ENCODE results near the gene LYPD6B. TPM values are rescaled to one million over a fixed set of nuclear protein-coding genes. Genes with fewer than 3 reads are reported as not detected.

The LYPD6B gene
- total RNA-seq, 1 donor from 2014 or later, result not detected

DNA sequence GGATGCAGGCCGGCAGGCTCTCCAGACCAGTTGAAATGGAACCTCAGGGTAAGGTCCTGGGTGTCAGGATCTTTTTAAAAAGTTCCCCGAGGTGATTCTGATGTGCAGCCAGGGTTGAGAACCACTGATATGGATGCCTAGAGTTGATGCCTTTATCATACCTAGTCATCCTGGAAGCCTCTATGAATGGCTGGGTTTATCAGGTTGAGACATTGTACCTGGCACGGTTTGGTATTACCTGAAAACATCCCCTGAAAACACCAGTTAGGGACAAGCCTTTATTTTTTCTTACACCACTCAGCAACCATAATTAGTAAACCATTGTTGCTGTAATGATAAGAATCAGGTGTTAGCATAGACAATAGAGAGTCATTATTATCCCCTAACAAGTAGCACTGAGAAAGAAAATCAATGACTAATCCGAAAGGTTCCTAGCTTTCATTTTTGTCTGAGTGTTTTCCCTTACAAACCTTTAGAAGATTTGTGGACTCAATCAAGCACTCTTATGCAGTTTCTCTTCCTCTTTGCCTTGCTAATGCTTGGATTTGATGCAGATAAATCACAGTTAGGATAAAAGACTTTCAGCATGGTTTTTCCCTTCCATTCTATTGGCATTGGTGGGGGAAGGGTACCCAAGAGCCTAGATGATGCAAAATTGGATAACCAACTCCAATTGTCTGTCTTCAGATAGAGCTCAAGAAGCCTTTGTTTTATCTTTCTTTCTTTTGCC is 175.4 kb downstream of the LYPD6B start:
- Histone ChIP-seq H3K9me3 (replicated peaks) (no peaks in the 10 kb centered on the region), H3K36me3 (no peaks in the 10 kb centered on the region), H3K27me3 (ENCODE audit: low read depth) (no peaks in the 10 kb centered on the region), H3K4me1 (no peaks in the 10 kb centered on the region), H3K27ac (replicated peaks) (no peak overlapping the region), H3K4me3 (no peak overlapping the region)
- intact Hi-C loops (cut with micrococcal nuclease), result no loop called here
- TF ChIP-seq, protein P1, sequence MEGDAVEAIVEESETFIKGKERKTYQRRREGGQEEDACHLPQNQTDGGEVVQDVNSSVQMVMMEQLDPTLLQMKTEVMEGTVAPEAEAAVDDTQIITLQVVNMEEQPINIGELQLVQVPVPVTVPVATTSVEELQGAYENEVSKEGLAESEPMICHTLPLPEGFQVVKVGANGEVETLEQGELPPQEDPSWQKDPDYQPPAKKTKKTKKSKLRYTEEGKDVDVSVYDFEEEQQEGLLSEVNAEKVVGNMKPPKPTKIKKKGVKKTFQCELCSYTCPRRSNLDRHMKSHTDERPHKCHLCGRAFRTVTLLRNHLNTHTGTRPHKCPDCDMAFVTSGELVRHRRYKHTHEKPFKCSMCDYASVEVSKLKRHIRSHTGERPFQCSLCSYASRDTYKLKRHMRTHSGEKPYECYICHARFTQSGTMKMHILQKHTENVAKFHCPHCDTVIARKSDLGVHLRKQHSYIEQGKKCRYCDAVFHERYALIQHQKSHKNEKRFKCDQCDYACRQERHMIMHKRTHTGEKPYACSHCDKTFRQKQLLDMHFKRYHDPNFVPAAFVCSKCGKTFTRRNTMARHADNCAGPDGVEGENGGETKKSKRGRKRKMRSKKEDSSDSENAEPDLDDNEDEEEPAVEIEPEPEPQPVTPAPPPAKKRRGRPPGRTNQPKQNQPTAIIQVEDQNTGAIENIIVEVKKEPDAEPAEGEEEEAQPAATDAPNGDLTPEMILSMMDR (IDR thresholded peaks at IDR 0.05; ENCODE audit: borderline replicate concordance), result no peak
- DNase-seq, result no peak

DNA sequence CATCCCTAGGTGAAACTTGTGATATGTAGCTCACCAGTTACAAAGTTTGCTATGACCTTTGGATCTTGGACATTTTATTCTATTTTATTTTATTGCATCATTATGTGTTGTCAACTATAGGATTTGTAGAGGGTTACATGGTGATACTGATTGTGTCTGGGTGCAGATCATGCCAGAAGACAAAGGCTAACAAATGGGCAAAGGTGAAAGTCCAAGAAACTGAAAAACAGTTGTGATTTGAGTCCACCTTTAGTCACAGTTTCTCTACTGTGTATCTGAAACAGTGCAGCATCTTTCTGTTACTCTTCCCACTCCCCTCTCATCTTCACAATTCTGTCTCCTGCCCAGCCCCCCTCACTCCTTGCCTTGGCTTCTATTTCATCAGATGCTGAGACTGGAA is 180.0 kb downstream of the LYPD6B start:
- DNase-seq, result no peak
- Histone ChIP-seq H3K4me3 (no peak overlapping the region), H3K27me3 (ENCODE audit: low read depth) (no peaks in the 10 kb centered on the region), H3K4me1 (no peaks in the 10 kb centered on the region), H3K27ac (replicated peaks) (no peak overlapping the region), H3K36me3 (no peaks in the 10 kb centered on the region), H3K9me3 (replicated peaks) (no peaks in the 10 kb centered on the region)
- intact Hi-C loops (cut with micrococcal nuclease), result no loop called here
- TF ChIP-seq, protein P1 (IDR thresholded peaks at IDR 0.05; ENCODE audit: borderline replicate concordance), result no peak

DNA sequence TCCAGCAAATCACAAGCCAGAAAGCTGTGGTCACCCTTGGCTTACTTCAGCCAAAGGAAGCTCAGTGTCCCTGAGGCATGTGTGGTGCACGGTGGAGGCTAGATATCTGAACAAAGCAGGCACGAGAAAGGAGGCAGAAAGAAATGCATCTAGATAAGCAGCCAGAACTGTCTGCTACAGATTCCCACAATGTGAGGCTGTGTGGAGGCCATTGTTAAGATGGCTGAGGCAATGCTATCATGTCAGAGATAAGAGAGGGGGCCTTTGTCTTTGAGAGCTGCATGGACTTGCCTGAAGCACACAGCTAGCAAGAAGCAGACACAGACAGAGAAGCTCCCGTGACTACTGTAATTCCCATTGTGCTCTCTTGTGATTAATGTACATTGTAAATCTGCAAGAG is 181.4 kb downstream of the LYPD6B start:
- TF ChIP-seq, protein P1 (IDR thresholded peaks at IDR 0.05; ENCODE audit: borderline replicate concordance), result no peak
- Histone ChIP-seq H3K4me3 (no peak overlapping the region), H3K36me3 (no peaks in the 10 kb centered on the region), H3K4me1 (no peaks in the 10 kb centered on the region), H3K27me3 (ENCODE audit: low read depth) (no peaks in the 10 kb centered on the region), H3K27ac (replicated peaks) (no peak overlapping the region), H3K9me3 (replicated peaks) (no peaks in the 10 kb centered on the region)
- intact Hi-C loops (cut with micrococcal nuclease), result no loop called here
- DNase-seq, result no peak

DNA sequence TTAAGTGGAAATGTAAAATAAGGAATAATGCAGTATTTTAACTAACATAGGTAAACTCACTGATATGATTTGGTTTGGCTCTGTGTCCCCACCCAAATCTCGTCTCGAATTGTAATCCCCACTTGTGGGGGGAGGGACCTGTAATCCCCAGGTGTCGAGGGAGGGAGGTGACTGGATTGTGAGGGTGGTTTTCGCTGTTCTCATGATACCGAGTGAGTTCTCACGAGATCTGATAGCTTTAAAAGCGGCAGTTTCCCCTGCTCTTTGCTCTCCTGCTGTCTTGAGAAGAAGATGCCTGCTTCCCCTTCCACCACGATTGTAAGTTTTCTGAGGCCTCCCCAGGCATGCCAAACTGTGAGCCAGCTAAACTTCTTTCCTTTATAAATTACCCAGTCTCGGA is 182.5 kb downstream of the LYPD6B start:
- no peak overlapping the region for H3K27ac ChIP-seq (replicated peaks)
- DNase-seq, result no peak
- TF ChIP-seq, protein P1 (IDR thresholded peaks at IDR 0.05; ENCODE audit: borderline replicate concordance), result no peak

DNA sequence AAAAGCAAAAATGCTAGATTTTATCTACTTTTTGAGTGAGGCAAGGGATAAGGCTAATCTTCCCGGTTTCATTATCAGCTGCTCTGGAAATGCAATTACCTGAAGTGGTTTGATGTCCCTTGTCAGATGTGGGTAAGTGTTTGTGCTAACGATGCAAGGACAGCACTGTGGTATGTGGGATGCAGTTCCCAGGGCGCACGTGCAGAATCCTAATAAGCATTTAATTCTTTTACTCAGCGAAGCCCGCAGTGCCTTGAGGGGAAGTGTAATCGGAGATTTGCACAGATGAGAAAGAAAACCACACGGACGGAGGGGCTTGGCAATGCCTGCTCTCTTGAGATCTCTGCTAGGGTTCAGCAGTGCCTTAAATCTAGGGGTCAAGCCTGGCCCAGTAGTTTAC is 183.4 kb downstream of the LYPD6B start:
- peaks cover 3% of the 10 kb centered on the region for H3K4me1 ChIP-seq
- no peaks in the 10 kb centered on the region for H3K9me3 ChIP-seq (replicated peaks)
- intact Hi-C loops (cut with micrococcal nuclease), result no loop called here
- no peaks in the 10 kb centered on the region for H3K27me3 ChIP-seq (ENCODE audit: low read depth)
- H3K27ac ChIP-seq (replicated peaks), result no peak overlapping the region
- DNase-seq, result no peak
- H3K36me3 ChIP-seq, result no peaks in the 10 kb centered on the region
- TF ChIP-seq, protein P1 (IDR thresholded peaks at IDR 0.05; ENCODE audit: borderline replicate concordance), result no peak
- no peak overlapping the region for H3K4me3 ChIP-seq

More for the DNA sequence above, 182.5 kb downstream of the LYPD6B start:
- no peaks in the 10 kb centered on the region for H3K36me3 ChIP-seq
- H3K4me3 ChIP-seq, result no peak overlapping the region
- peaks cover 3% of the 10 kb centered on the region for H3K4me1 ChIP-seq
- H3K9me3 ChIP-seq (replicated peaks), result no peaks in the 10 kb centered on the region
- no peaks in the 10 kb centered on the region for H3K27me3 ChIP-seq (ENCODE audit: low read depth)
- intact Hi-C loops (cut with micrococcal nuclease), result no loop called here

Data from left ventricle myocardium inferior (tissue), 1 donor.